Right hindlimb (tissue), 1 donor: Measurements from ENCODE around the gene CCDC141.
"Not testable (repeated sequence)": the region's sequence is repeated elsewhere in the genome, so short reads cannot be mapped to it uniquely, and the experiment has no call there.

ENCODE experiments used
- DNase-seq: peaks from one replicate; pipeline ENCODE4 v3.0.0-alpha.2; 2018

CCDC141 gene

GRCh38 chr2:179031731-179032408, 18.1 kb downstream of the CCDC141 start:
- no peak for DNase-seq

GRCh38 chr2:179024445-179024844, 25.5 kb downstream of the CCDC141 start:
- DNase-seq, result no peak

GRCh38 chr2:179022685-179023084, 27.3 kb downstream of the CCDC141 start:
- DNase-seq, result no peak

- no peak for DNase-seq
Measured at GRCh38 chr2:179021258-179021657, 28.7 kb downstream of the CCDC141 start.

- DNase-seq, result no peak
Measured at GRCh38 chr2:179020156-179020750, 29.7 kb downstream of the CCDC141 start.

- no peak for DNase-seq
Measured at GRCh38 chr2:179019260-179019659, 30.7 kb downstream of the CCDC141 start.

GRCh38 chr2:179017773-179018357, 32.1 kb downstream of the CCDC141 start:
- no peak for DNase-seq

GRCh38 chr2:179014189-179014588, 35.7 kb downstream of the CCDC141 start:
- not testable (repeated sequence) for DNase-seq

GRCh38 chr2:179005976-179006375, 44.0 kb downstream of the CCDC141 start:
- no peak for DNase-seq

- no peak for DNase-seq
Measured at GRCh38 chr2:178999476-178999875, 50.5 kb downstream of the CCDC141 start.

GRCh38 chr2:178998539-178998938, 51.4 kb downstream of the CCDC141 start:
- DNase-seq, result no peak

GRCh38 chr2:178997477-178997876, 52.5 kb downstream of the CCDC141 start:
- DNase-seq, result no peak

- DNase-seq, result no peak
Measured at GRCh38 chr2:178997067-178997466, 52.9 kb downstream of the CCDC141 start.

- DNase-seq, result no peak
Measured at GRCh38 chr2:178994264-178994663, 55.7 kb downstream of the CCDC141 start.

GRCh38 chr2:178993788-178994187, 56.1 kb downstream of the CCDC141 start:
- no peak for DNase-seq

GRCh38 chr2:178992719-178993118, 57.2 kb downstream of the CCDC141 start:
- DNase-seq, result not testable (repeated sequence)

- DNase-seq, result no peak
Measured at GRCh38 chr2:178990533-178991241, 59.2 kb downstream of the CCDC141 start.

GRCh38 chr2:178989424-178989823, 60.5 kb downstream of the CCDC141 start:
- DNase-seq, result not testable (repeated sequence)

GRCh38 chr2:178982652-178983051, 67.3 kb downstream of the CCDC141 start:
- not testable (repeated sequence) for DNase-seq

GRCh38 chr2:178980815-178981214, 69.1 kb downstream of the CCDC141 start:
- DNase-seq, result no peak

GRCh38 chr2:178978667-178979066, 71.3 kb downstream of the CCDC141 start:
- no peak for DNase-seq

- no peak for DNase-seq
Measured at GRCh38 chr2:178976351-178976750, 73.6 kb downstream of the CCDC141 start.

- DNase-seq, result no peak
Measured at GRCh38 chr2:178962805-178963433, 87.0 kb downstream of the CCDC141 start.
